ENCODE results near the gene KCNE1.
"Not testable (repeated sequence)": the region's sequence is repeated elsewhere in the genome, so short reads cannot be mapped to it uniquely, and the experiment has no call there.

GRCh38 chr21:34400522-34400921 is 111.5 kb downstream of the KCNE1 start:
- TF ChIP-seq POLR2A (IDR thresholded peaks at IDR 0.05; ENCODE audit: low read length); EP300 (IDR thresholded peaks at IDR 0.05); MAZ (IDR thresholded peaks at IDR 0.05; ENCODE audit: borderline replicate concordance, low read depth, low read length); SREBF2 (IDR thresholded peaks at IDR 0.05); CHD2 (IDR thresholded peaks at IDR 0.05; ENCODE audit: low read length, partially characterized antibody); ELK1 (IDR thresholded peaks at IDR 0.05; ENCODE audit: low read depth, low read length); BHLHE40 (IDR thresholded peaks at IDR 0.05; ENCODE audit: low read depth, low read length); EHMT2 (IDR thresholded peaks at IDR 0.05; ENCODE audit: low read depth); REST (IDR thresholded peaks at IDR 0.05): not testable (repeated sequence)
- TF ChIP-seq, protein P1, sequence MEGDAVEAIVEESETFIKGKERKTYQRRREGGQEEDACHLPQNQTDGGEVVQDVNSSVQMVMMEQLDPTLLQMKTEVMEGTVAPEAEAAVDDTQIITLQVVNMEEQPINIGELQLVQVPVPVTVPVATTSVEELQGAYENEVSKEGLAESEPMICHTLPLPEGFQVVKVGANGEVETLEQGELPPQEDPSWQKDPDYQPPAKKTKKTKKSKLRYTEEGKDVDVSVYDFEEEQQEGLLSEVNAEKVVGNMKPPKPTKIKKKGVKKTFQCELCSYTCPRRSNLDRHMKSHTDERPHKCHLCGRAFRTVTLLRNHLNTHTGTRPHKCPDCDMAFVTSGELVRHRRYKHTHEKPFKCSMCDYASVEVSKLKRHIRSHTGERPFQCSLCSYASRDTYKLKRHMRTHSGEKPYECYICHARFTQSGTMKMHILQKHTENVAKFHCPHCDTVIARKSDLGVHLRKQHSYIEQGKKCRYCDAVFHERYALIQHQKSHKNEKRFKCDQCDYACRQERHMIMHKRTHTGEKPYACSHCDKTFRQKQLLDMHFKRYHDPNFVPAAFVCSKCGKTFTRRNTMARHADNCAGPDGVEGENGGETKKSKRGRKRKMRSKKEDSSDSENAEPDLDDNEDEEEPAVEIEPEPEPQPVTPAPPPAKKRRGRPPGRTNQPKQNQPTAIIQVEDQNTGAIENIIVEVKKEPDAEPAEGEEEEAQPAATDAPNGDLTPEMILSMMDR (IDR thresholded peaks at IDR 0.05): not testable (repeated sequence)
- TF ChIP-seq, protein P2, sequence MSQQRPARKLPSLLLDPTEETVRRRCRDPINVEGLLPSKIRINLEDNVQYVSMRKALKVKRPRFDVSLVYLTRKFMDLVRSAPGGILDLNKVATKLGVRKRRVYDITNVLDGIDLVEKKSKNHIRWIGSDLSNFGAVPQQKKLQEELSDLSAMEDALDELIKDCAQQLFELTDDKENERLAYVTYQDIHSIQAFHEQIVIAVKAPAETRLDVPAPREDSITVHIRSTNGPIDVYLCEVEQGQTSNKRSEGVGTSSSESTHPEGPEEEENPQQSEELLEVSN (IDR thresholded peaks at IDR 0.05; ENCODE audit: borderline replicate concordance, low read depth): not testable (repeated sequence)

Measured in A549 (cell line).